Peyer's patch (tissue), 4 donors: Measurements from ENCODE around the gene CKAP2L.

Experiments used
- CTCF ChIP-seq, 6 experiments: fragments of 450-650 bp in 4 of 6; fragments of 200-600 bp in 2 of 6; sonication (generic) in 1 of 6; IDR thresholded peaks; one replicate each; pipeline ENCODE4 v1.5.1; 2017 to 2019; ENCODE audit warnings: antibody characterized with exemption in 6 of 6, mild to moderate bottlenecking in 3 of 6, moderate library complexity in 1 of 6
- POLR2A ChIP-seq, 2 donors: fragments of 450-650 bp; IDR thresholded peaks; one replicate each; pipeline ENCODE4 v1.5.1; 2017; ENCODE audit warnings: antibody characterized with exemption in 2 of 2, mild to moderate bottlenecking in 2 of 2, moderate library complexity in 2 of 2

DNA sequence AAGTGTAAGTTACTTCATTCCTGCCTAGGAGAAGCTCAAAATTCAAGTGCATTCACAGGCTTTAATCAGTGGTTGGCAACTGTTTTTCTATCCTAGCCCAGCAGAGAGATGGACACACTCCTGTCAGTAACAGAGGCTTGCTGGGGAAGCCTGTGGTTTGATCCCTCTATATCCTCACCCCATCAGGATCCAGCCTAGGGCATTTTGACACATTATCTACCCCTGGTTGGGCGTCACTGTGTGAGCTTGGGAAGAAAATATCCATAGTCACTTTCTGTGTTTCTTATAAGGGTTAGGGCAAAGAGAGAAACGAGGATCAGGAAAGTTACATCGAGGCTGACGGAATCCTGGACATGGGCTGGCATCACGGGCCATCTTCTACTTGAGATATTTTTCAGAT lies 33.6 kb downstream of the CKAP2L start:
- TF ChIP-seq CTCF (IDR thresholded peaks at IDR 0.05) (no peak), POLR2A (IDR thresholded peaks at IDR 0.05) (no peak)
